SU-DHL-6 (cell line): ENCODE results near the gene C22orf42.
"Not testable (repeated sequence)": the region's sequence is repeated elsewhere in the genome, so short reads cannot be mapped to it uniquely, and the experiment has no call there.

Experiments
- H2AFZ ChIP-seq: fragments of 200-600 bp; sonication (generic); 2 replicates; pipeline ENCODE4 v1.6.1; 2014; ENCODE audit warnings: low read depth, mild to moderate bottlenecking, moderate library complexity, mixed read lengths, antibody characterized with exemption, low read length; ENCODE audit not compliant: severe bottlenecking
- H3F3A ChIP-seq: fragments of 200-600 bp; shearing (Covaris generic); 2 replicates; pipeline ENCODE4 v1.6.0; 2016; ENCODE audit warnings: antibody characterized with exemption, mild to moderate bottlenecking; ENCODE audit not compliant: insufficient read depth
- H3K27ac ChIP-seq: fragments of 200-600 bp; sonication (generic); 2 replicates; pipeline ENCODE4 v1.5.1; 2016; ENCODE audit warnings: low read depth, mild to moderate bottlenecking, low read length, moderate library complexity, mixed read lengths
- H3K27me3 ChIP-seq: fragments of 200-600 bp; sonication (generic), shearing (Covaris generic); 2 replicates; pipeline ENCODE4 v1.6.0; 2014; ENCODE audit warnings: mild to moderate bottlenecking, low read length
- H3K36me3 ChIP-seq: fragments of 200-600 bp; sonication (generic); 2 replicates; pipeline ENCODE4 v1.6.1; 2014; ENCODE audit warnings: mild to moderate bottlenecking, low read length, mixed read lengths
- H3K4me2 ChIP-seq: fragments of 300-600, 200-600 bp; shearing (Covaris generic), sonication (generic); 2 replicates; pipeline ENCODE4 v1.6.0; 2014; ENCODE audit warnings: low read length, low read depth, mild to moderate bottlenecking; ENCODE audit not compliant: poor library complexity, severe bottlenecking
- H3K4me3 ChIP-seq: fragments of 200-600 bp; sonication (generic); 2 replicates; pipeline ENCODE4 v1.5.1; 2014; ENCODE audit warnings: antibody characterized with exemption, low read length, mild to moderate bottlenecking, mixed read lengths; ENCODE audit not compliant: insufficient read depth, poor library complexity, severe bottlenecking
- H3K79me2 ChIP-seq: fragments of 200-600 bp; sonication (generic); 2 replicates; pipeline ENCODE4 v1.6.1; 2014; ENCODE audit warnings: mild to moderate bottlenecking, low read length, moderate library complexity; ENCODE audit not compliant: insufficient read depth
- H3K9ac ChIP-seq: fragments of 200-600 bp; sonication (generic); 2 replicates; pipeline ENCODE4 v1.7.0; 2014; ENCODE audit warnings: mild to moderate bottlenecking, low read length
- H3K9me2 ChIP-seq: fragments of 200-600 bp; sonication (generic); replicated peaks from 2 replicates; pipeline ENCODE4 v1.6.1; 2014; ENCODE audit warnings: low read length; ENCODE audit not compliant: insufficient read depth
- H3K9me3 ChIP-seq: fragments of 200-600 bp; sonication (generic); 2 replicates; pipeline ENCODE4 v1.6.1; 2014; ENCODE audit warnings: low read length, mixed read lengths; ENCODE audit not compliant: insufficient read depth
- H4K20me1 ChIP-seq: fragments of 200-600 bp; sonication (generic); 2 replicates; pipeline ENCODE4 v1.6.1; 2014; ENCODE audit warnings: low read depth, mild to moderate bottlenecking, antibody characterized with exemption, low read length, moderate library complexity, mixed read lengths
- CTCF ChIP-seq: fragments of 200-600 bp; sonication (generic); IDR thresholded peaks from one replicate; pipeline ENCODE4 v1.5.1; 2017; ENCODE audit warnings: antibody characterized with exemption, mild to moderate bottlenecking, low read length, moderate library complexity; ENCODE audit not compliant: insufficient read depth, poor library complexity, severe bottlenecking
- EZH2phosphoT487 ChIP-seq: fragments of 200-600 bp; sonication (generic), shearing (Covaris generic); conservative IDR thresholded peaks from 2 replicates; pipeline ENCODE4 v1.6.1; 2018; ENCODE audit warnings: mild to moderate bottlenecking, antibody characterized with exemption, low read length, moderate library complexity, mixed read lengths

The C22orf42 gene

GRCh38 chr22:32195900-32196299 is 36.8 kb upstream of the C22orf42 start:
- not testable (repeated sequence) for H3F3A ChIP-seq, H3K9ac ChIP-seq, H2AFZ ChIP-seq, H4K20me1 ChIP-seq, H3K79me2 ChIP-seq, H3K9me2 ChIP-seq, H3K9me3 ChIP-seq, H3K27me3 ChIP-seq, H3K4me3 ChIP-seq, H3K36me3 ChIP-seq, H3K4me2 ChIP-seq, H3K27ac ChIP-seq

- H3K9me3 ChIP-seq, H3K4me3 ChIP-seq, H3K9ac ChIP-seq, H3K36me3 ChIP-seq, H3K79me2 ChIP-seq, H4K20me1 ChIP-seq, H3K27me3 ChIP-seq, H3K4me2 ChIP-seq, H2AFZ ChIP-seq, H3F3A ChIP-seq, H3K27ac ChIP-seq, H3K9me2 ChIP-seq: not testable (repeated sequence)
Observed at GRCh38 chr22:32193346-32193745, 34.2 kb upstream of the C22orf42 start.

GRCh38 chr22:32191021-32191420 is 31.9 kb upstream of the C22orf42 start:
- H3K4me3 ChIP-seq, H3K79me2 ChIP-seq, H3K36me3 ChIP-seq, H3K9ac ChIP-seq, H3K27me3 ChIP-seq, H3K4me2 ChIP-seq, H3K9me2 ChIP-seq, H3F3A ChIP-seq, H3K27ac ChIP-seq, H2AFZ ChIP-seq, H4K20me1 ChIP-seq, H3K9me3 ChIP-seq: not testable (repeated sequence)

GRCh38 chr22:32185821-32186220 is 26.7 kb upstream of the C22orf42 start:
- H3K79me2 ChIP-seq, result no peaks in the 10 kb centered on the region
- no peaks in the 10 kb centered on the region for H3F3A ChIP-seq
- no peaks in the 10 kb centered on the region for H3K27me3 ChIP-seq
- no peaks in the 10 kb centered on the region for H3K9me2 ChIP-seq
- no peak overlapping the region for H3K27ac ChIP-seq
- H4K20me1 ChIP-seq, result no peaks in the 10 kb centered on the region
- no peak overlapping the region for H3K4me3 ChIP-seq
- TF ChIP-seq EZH2phosphoT487, result no peak
- no peak for TF ChIP-seq CTCF
- no peaks in the 10 kb centered on the region for H3K36me3 ChIP-seq
- H3K9ac ChIP-seq, result no peak overlapping the region
- H3K9me3 ChIP-seq, result no peaks in the 10 kb centered on the region
- H2AFZ ChIP-seq, result no peak overlapping the region
- H3K4me2 ChIP-seq, result no peak overlapping the region

GRCh38 chr22:32183625-32184024 is 24.5 kb upstream of the C22orf42 start:
- no peaks in the 10 kb centered on the region for H3K9me2 ChIP-seq
- H3K27ac ChIP-seq, result no peak overlapping the region
- no peaks in the 10 kb centered on the region for H3K9me3 ChIP-seq
- TF ChIP-seq EZH2phosphoT487, result no peak
- no peak for TF ChIP-seq CTCF
- no peaks in the 10 kb centered on the region for H3K79me2 ChIP-seq
- no peaks in the 10 kb centered on the region for H3F3A ChIP-seq
- H3K9ac ChIP-seq, result no peak overlapping the region
- no peak overlapping the region for H2AFZ ChIP-seq
- H3K4me3 ChIP-seq, result no peak overlapping the region
- no peaks in the 10 kb centered on the region for H3K27me3 ChIP-seq
- no peaks in the 10 kb centered on the region for H3K36me3 ChIP-seq
- no peaks in the 10 kb centered on the region for H4K20me1 ChIP-seq
- H3K4me2 ChIP-seq, result no peak overlapping the region
